8988T (cell line): Measurements from ENCODE around the gene AMZ2.
"Not testable (repeated sequence)": the region's sequence is repeated elsewhere in the genome, so short reads cannot be mapped to it uniquely, and the experiment has no call there.

Source experiments
- DNase-seq: peaks from one replicate; pipeline ENCODE4 v3.0.0; 2011

Gene AMZ2

GRCh38 chr17:68247445-68248198, at the start of gene AMZ2:
AMZ2 (plus strand) TSS chr17:68248043; CDS start chr17:68250188, 2,145 bp downstream.
- peak; percentile 58 for DNase-seq

- no peak for DNase-seq
These were observed 48.7 kb upstream of the AMZ2 start for GRCh38 chr17:68198931-68199836.

GRCh38 chr17:68199837-68200688, 47.8 kb upstream of the AMZ2 start:
- DNase-seq, result no peak

GRCh38 chr17:68200689-68201417, 47.0 kb upstream of the AMZ2 start:
- DNase-seq, result peak; percentile 87

- DNase-seq, result not testable (repeated sequence)
These were observed 46.4 kb upstream of the AMZ2 start for GRCh38 chr17:68201418-68201771.

GRCh38 chr17:68202321-68202720, 45.5 kb upstream of the AMZ2 start:
- DNase-seq, result not testable (repeated sequence)

- DNase-seq, result no peak
These were observed 43.1 kb upstream of the AMZ2 start for GRCh38 chr17:68204736-68205135.

- peak; percentile 74 for DNase-seq
These were observed 42.5 kb upstream of the AMZ2 start for GRCh38 chr17:68205251-68205807.

- peak; percentile 38 for DNase-seq
These were observed 41.8 kb upstream of the AMZ2 start for GRCh38 chr17:68205808-68206720.

GRCh38 chr17:68207651-68208253, 40.1 kb upstream of the AMZ2 start:
- DNase-seq, result no peak

GRCh38 chr17:68208651-68209050, 39.2 kb upstream of the AMZ2 start:
- not testable (repeated sequence) for DNase-seq

GRCh38 chr17:68209191-68209900, 38.5 kb upstream of the AMZ2 start:
- DNase-seq, result not testable (repeated sequence)

- DNase-seq, result no peak
These were observed 37.1 kb upstream of the AMZ2 start for GRCh38 chr17:68210570-68211315.

GRCh38 chr17:68213428-68214411, 34.1 kb upstream of the AMZ2 start:
- not testable (repeated sequence) for DNase-seq

- not testable (repeated sequence) for DNase-seq
These were observed 32.4 kb upstream of the AMZ2 start for GRCh38 chr17:68215453-68215852.

- not testable (repeated sequence) for DNase-seq
These were observed 28.4 kb upstream of the AMZ2 start for GRCh38 chr17:68219429-68219828.

- not testable (repeated sequence) for DNase-seq
These were observed 27.7 kb upstream of the AMZ2 start for GRCh38 chr17:68220186-68220585.

GRCh38 chr17:68220786-68221185, 27.1 kb upstream of the AMZ2 start:
- not testable (repeated sequence) for DNase-seq
